Measurements from ENCODE around the gene TMEM123. TPM values are rescaled to one million over a fixed set of nuclear protein-coding genes. Genes with fewer than 3 reads are reported as not detected.

The TMEM123 gene
- total and polyA plus RNA-seq, 2 donors from 2014 or later, result 57.0 to 143 TPM

DNA sequence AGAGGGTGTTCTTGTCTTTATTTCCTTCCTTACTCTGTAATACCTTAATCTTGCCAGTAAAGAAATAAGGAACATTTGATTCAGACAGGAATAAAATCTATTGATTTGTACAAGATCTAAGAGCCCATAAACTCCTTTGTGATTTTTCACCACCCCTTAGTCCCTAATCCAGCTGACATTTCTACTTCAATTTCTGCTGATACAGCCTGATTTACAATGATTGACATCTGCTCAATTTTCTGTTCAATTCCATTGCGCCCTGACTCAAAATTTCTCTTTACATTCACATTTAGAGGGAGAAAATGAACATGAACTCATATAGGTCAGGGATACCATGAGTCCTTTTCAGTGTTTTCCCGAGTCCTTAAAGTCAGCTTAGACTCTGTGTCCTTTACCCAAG, 27.2 kb upstream of the TMEM123 start:
- no peak overlapping the region for H3K4me3 ChIP-seq (ENCODE audit: low read length in 3 of 3)
- intact Hi-C loops (cut with DNase I), result no loop called here
- no peaks in the 10 kb centered on the region for H3K4me1 ChIP-seq (ENCODE audit: control insufficient read depth in 2 of 3, insufficient read depth in 2 of 3, low read depth in 1 of 3, low read length in 3 of 3)
- TF ChIP-seq CTCF (IDR thresholded peaks at IDR 0.05; ENCODE audit: borderline replicate concordance, extremely low read depth, insufficient read depth), result no peak
- no peak overlapping the region for H3K27ac ChIP-seq (ENCODE audit: low read depth in 2 of 2, low read length in 2 of 2)
- H3K9ac ChIP-seq (ENCODE audit: low read length in 3 of 3), result no peak overlapping the region
- H3K36me3 ChIP-seq (ENCODE audit: control insufficient read depth in 2 of 3, insufficient read depth in 3 of 3, low read length in 3 of 3), result no peaks in the 10 kb centered on the region
- FAIRE-seq (no peak), DNase-seq (no peak)
- no peaks in the 10 kb centered on the region for H3K27me3 ChIP-seq (ENCODE audit: control insufficient read depth, insufficient read depth, low read length)
- no peaks in the 10 kb centered on the region for H3K9me3 ChIP-seq (ENCODE audit: control insufficient read depth in 2 of 3, insufficient read depth in 1 of 3, low read length in 3 of 3)

DNA sequence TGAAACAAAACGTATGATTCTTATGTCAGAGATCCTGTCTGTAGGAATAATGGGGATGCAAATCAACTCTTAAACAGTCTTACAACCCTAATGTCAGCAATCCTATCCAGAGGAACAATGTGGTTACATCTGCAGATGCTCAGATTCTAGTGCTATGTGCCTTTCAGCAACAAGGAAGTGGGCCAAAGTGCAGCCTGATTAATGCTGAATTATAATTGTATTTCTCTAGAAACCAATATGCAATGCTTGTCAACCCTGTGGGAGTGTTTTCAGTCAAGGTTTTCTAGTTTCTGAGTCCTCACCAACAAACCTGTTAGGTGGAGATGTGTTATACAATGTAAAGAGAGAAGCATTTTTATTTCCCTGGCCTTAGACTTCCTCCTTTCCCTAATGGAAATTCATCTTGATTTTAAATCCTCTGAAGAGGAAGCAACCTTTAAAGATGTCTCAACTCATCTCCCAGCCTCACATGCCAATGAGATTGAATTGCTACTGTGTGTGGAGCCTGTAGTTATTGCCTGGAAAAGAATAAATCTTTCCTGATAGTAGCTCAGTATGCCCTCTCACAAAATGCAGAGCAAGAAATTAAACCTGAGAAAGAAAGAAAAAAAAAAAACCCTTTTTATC, 26.2 kb upstream of the TMEM123 start:
- no peak overlapping the region for H3K9ac ChIP-seq (ENCODE audit: low read length in 3 of 3)
- DNase-seq (no peak), FAIRE-seq (no peak)
- H3K27me3 ChIP-seq (ENCODE audit: control insufficient read depth, insufficient read depth, low read length), result no peaks in the 10 kb centered on the region
- no peak overlapping the region for H3K4me3 ChIP-seq (ENCODE audit: low read length in 3 of 3)
- no peaks in the 10 kb centered on the region for H3K9me3 ChIP-seq (ENCODE audit: control insufficient read depth in 2 of 3, insufficient read depth in 1 of 3, low read length in 3 of 3)
- no peaks in the 10 kb centered on the region for H3K36me3 ChIP-seq (ENCODE audit: control insufficient read depth in 2 of 3, insufficient read depth in 3 of 3, low read length in 3 of 3)
- no peak overlapping the region for H3K27ac ChIP-seq (ENCODE audit: low read depth in 2 of 2, low read length in 2 of 2)
- intact Hi-C loops (cut with DNase I), result no loop called here
- no peak for TF ChIP-seq CTCF (IDR thresholded peaks at IDR 0.05; ENCODE audit: borderline replicate concordance, extremely low read depth, insufficient read depth)
- H3K4me1 ChIP-seq (ENCODE audit: control insufficient read depth in 2 of 3, insufficient read depth in 2 of 3, low read depth in 1 of 3, low read length in 3 of 3), result no peaks in the 10 kb centered on the region

DNA sequence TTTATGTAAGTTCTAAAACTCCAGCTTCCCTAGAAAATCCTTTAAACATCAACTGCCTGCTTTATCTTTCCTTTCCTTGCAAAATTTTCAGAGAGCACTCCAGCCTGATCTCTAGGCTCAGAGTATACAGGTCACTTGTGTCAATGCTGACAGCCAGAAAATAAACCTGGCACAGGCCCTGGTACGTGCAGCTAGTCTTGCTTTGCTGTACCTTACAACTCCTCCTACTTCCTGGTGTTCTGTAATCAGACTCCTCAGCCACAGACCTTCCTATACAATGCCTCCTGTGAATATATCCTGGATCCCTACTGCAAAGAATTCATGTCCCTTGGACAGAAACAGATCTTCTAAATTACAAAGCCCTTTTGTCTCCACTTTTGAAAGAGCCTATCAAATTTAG, 24.2 kb upstream of the TMEM123 start:
- no peak for TF ChIP-seq CTCF (IDR thresholded peaks at IDR 0.05; ENCODE audit: borderline replicate concordance, extremely low read depth, insufficient read depth)
- intact Hi-C loops (cut with DNase I), result no loop called here
- H3K9me3 ChIP-seq (ENCODE audit: control insufficient read depth in 2 of 3, insufficient read depth in 1 of 3, low read length in 3 of 3), result no peaks in the 10 kb centered on the region
- FAIRE-seq, result no peak
- no peak overlapping the region for H3K27ac ChIP-seq (ENCODE audit: low read depth in 2 of 2, low read length in 2 of 2)
- no peak overlapping the region for H3K4me3 ChIP-seq (ENCODE audit: low read length in 3 of 3)
- H3K9ac ChIP-seq (ENCODE audit: low read length in 3 of 3), result no peak overlapping the region
- DNase-seq, result peak in 2 of 5 donors; percentile 34 to 38
- no peaks in the 10 kb centered on the region for H3K36me3 ChIP-seq (ENCODE audit: control insufficient read depth in 2 of 3, insufficient read depth in 3 of 3, low read length in 3 of 3)
- no peaks in the 10 kb centered on the region for H3K4me1 ChIP-seq (ENCODE audit: control insufficient read depth in 2 of 3, insufficient read depth in 2 of 3, low read depth in 1 of 3, low read length in 3 of 3)
- no peaks in the 10 kb centered on the region for H3K27me3 ChIP-seq (ENCODE audit: control insufficient read depth, insufficient read depth, low read length)

- FAIRE-seq (no peak), DNase-seq (no peak)
- no peak for TF ChIP-seq CTCF (IDR thresholded peaks at IDR 0.05; ENCODE audit: borderline replicate concordance, extremely low read depth, insufficient read depth)
- Histone ChIP-seq H3K9ac (ENCODE audit: low read length in 3 of 3) (no peak overlapping the region), H3K4me3 (ENCODE audit: low read length in 3 of 3) (no peak overlapping the region), H3K27ac (ENCODE audit: low read depth in 2 of 2, low read length in 2 of 2) (no peak overlapping the region), H3K4me1 (ENCODE audit: control insufficient read depth in 2 of 3, insufficient read depth in 2 of 3, low read depth in 1 of 3, low read length in 3 of 3) (no peaks in the 10 kb centered on the region), H3K9me3 (ENCODE audit: control insufficient read depth in 2 of 3, insufficient read depth in 1 of 3, low read length in 3 of 3) (no peaks in the 10 kb centered on the region), H3K27me3 (ENCODE audit: control insufficient read depth, insufficient read depth, low read length) (no peaks in the 10 kb centered on the region), H3K36me3 (ENCODE audit: control insufficient read depth in 2 of 3, insufficient read depth in 3 of 3, low read length in 3 of 3) (no peaks in the 10 kb centered on the region)
- intact Hi-C loops (cut with DNase I), result no loop called here
Observed at GRCh38 chr11:102476069-102476468, 23.5 kb upstream of the TMEM123 start.
